Non-pigmented ciliary epithelial cell (primary cell): ENCODE measurements around the gene RPA3.
"Not testable (repeated sequence)": the region's sequence is repeated elsewhere in the genome, so short reads cannot be mapped to it uniquely, and the experiment has no call there.

Source experiments
- DNase-seq: peaks from one replicate; pipeline ENCODE4 v3.0.0-alpha.2; 2010; ENCODE audit warnings: low read depth

The RPA3 gene

GRCh38 chr7:7694542-7694941 is 23.9 kb downstream of the RPA3 start:
- no peak for DNase-seq

GRCh38 chr7:7693881-7694280 is 24.5 kb downstream of the RPA3 start:
- DNase-seq = peak; percentile 81

GRCh38 chr7:7688956-7689355 is 29.5 kb downstream of the RPA3 start:
- DNase-seq = no peak

- DNase-seq = no peak
Measured at GRCh38 chr7:7688310-7688709, 30.1 kb downstream of the RPA3 start.

GRCh38 chr7:7687800-7688199 is 30.6 kb downstream of the RPA3 start:
- no peak for DNase-seq

GRCh38 chr7:7686811-7687508 is 31.4 kb downstream of the RPA3 start:
- peak; percentile 40 for DNase-seq

- DNase-seq = no peak
Measured at GRCh38 chr7:7682861-7683260, 35.5 kb downstream of the RPA3 start.

- no peak for DNase-seq
Measured at GRCh38 chr7:7681936-7682329, 36.5 kb downstream of the RPA3 start.

- peak; percentile 22 for DNase-seq
Measured at GRCh38 chr7:7681191-7681935, 37.0 kb downstream of the RPA3 start.

- not testable (repeated sequence) for DNase-seq
Measured at GRCh38 chr7:7679640-7680039, 38.8 kb downstream of the RPA3 start.

GRCh38 chr7:7675686-7676085 is 42.7 kb downstream of the RPA3 start:
- no peak for DNase-seq

- no peak for DNase-seq
Measured at GRCh38 chr7:7673240-7673550, 45.2 kb downstream of the RPA3 start.

GRCh38 chr7:7672545-7673239 is 45.7 kb downstream of the RPA3 start:
- no peak for DNase-seq

- DNase-seq = no peak
Measured at GRCh38 chr7:7671361-7671760, 47.0 kb downstream of the RPA3 start.

- DNase-seq = no peak
Measured at GRCh38 chr7:7670490-7670889, 47.9 kb downstream of the RPA3 start.

- DNase-seq = no peak
Measured at GRCh38 chr7:7668706-7669105, 49.7 kb downstream of the RPA3 start.

GRCh38 chr7:7667187-7667586 is 51.2 kb downstream of the RPA3 start:
- DNase-seq = no peak

GRCh38 chr7:7665031-7665430 is 53.4 kb downstream of the RPA3 start:
- no peak for DNase-seq

- no peak for DNase-seq
Measured at GRCh38 chr7:7664291-7664690, 54.1 kb downstream of the RPA3 start.

GRCh38 chr7:7662527-7662926 is 55.9 kb downstream of the RPA3 start:
- no peak for DNase-seq

GRCh38 chr7:7656459-7656858 is 61.9 kb downstream of the RPA3 start:
- DNase-seq = not testable (repeated sequence)

GRCh38 chr7:7654964-7655715 is 63.3 kb downstream of the RPA3 start:
- no peak for DNase-seq
